ENCODE measurements around the gene HECTD4. TPM values are rescaled to one million over a fixed set of nuclear protein-coding genes. Genes with fewer than 3 reads are reported as not detected.
A peak's percentile ranks its signal among the peaks of the same experiment; 100 is the strongest.

The HECTD4 gene, protein sequence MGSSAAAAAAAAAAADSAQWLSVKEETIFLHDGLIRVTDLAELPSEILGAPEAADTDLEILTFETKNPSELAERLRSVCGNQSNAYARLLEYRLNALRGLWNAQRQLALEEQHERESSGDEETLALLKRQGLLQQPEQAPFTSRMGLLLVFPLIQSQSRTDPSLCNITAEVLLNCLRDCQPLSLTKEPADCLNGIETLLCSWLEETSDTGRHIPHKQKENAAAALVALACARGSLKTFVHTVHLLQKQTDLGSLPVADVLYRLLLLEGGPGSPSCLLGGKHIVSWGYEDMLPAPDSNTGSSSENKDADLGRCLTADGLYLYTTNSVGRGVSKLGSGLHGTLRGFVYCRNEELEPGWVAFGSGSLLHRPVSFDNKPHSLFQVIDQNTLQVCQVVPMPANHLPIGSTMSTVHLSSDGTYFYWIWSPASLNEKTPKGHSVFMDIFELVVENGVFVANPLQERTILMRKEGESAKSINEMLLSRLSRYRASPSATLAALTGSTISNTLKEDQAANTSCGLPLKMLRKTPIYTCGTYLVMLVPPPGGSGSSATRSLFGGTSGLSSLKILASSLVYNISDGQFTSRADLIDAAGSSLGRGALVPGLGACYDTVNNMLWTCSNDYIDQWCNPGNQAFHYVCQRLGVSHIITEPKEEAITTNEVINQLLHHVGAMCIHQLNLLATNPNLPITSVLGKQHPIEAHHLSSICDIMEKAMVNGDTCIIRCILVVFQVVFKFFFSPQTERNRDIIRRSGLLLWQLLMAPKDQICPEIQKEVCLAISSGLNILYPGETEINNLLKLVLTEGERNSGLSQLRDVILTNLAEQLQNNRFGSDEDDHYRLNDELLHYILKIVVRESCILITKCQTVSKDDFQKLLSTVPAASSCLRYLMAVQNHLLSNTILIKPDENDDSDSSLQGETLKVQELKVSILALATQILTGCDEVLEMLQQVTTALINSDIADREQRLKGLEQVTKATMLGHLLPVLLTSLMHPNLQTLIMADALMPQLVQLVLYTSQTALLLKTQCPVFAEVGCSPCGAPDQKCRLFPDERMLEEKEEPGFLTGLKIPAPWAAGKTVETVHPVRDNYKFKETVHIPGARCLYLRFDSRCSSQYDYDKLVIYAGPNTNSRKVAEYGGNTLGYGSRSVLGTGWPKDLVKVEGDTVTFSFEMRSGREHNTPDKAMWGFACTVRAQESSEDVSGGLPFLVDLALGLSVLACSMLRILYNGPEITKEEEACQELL (N-terminal part only)
- total RNA-seq (10 to 100 TPM; 14.6 to 22.8 (median 18.4) TPM), polyA plus RNA-seq (10 to 100 TPM in 1 of 3 donors, 1 to 10 TPM in 2; 2.1 to 12.0 (median 5.0) TPM)
- long read RNA-seq, donor 1, partial matches to known transcripts: 0 of 2 reads
- long read RNA-seq, donor 1, other reads (novel, unspliced or antisense): 2 of 2 reads
- long read RNA-seq, donor 2, partial matches to known transcripts: 9 of 17 reads
- long read RNA-seq, donor 2, other reads (novel, unspliced or antisense): 8 of 17 reads

DNA sequence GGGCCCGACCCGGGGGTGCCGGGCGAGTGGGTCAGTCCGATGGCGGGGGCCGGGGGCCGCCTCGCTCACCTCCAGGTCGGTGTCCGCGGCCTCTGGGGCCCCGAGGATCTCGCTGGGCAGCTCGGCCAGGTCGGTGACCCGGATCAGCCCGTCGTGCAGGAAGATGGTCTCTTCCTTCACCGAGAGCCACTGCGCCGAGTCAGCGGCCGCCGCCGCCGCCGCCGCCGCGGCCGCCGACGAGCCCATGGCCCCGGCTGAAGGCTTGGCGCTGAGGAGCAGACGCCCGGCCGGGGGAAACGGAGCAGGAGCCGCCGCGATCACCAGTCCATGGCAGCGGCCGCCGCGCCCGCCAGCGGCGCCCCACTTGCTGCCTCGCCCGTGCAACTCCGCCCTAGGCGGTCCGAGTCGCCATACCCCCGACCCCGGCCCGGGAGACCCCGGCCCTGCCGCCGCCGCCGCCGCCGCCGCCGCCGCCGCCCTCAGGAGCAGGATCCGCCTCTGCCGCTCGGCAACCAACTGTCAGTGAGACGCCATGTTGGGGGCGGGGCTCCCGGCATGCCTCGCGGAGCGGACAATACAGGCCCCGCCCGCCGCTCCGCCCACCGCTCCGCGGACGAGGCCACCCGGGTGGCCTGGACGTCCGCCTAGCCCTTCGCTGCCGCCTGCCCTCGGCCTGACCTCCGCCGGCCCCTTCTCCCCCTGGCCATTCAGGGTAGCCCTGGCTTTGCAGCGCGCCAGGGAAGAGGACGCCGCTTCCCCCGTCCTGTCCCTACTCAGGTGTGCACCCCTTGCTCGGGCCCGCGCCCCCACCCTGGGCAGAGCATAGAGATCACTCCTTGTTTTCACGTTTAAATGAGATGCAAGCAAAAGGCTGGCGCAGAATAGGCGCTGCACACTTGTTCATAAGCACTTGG is at the start of gene HECTD4:
Gene HECTD4 (minus strand): TSS at position 549 of the 914 bp plus-strand sequence. CDS start 303 bp downstream, at position 246.
- intact Hi-C loops (cut with DNase I): loop anchor here (5.0 to 10.0 kb wide), 2 partner anchors 100 to 437 kb away; no protein-coding TSS in a partner anchor
- ATAC-seq: peak; percentile 97 to 99 (median 98)
- Histone ChIP-seq H3K4me3 (peak within 1 kb of the TSS; percentile 87), H3K36me3 (ENCODE audit: insufficient read depth in 1 of 2, low read depth in 1 of 2) (no peaks in the 10 kb centered on the region), H3K4me1 (peaks cover 14% of the 10 kb centered on the region), H3K27ac (peak within 1 kb of the TSS; percentile 92), H3K27me3 (ENCODE audit: insufficient read depth in 3 of 3, low read length in 2 of 3) (no peaks in the 10 kb centered on the region), H3K9me3 (no peaks in the 10 kb centered on the region)
- TF ChIP-seq, protein P1, sequence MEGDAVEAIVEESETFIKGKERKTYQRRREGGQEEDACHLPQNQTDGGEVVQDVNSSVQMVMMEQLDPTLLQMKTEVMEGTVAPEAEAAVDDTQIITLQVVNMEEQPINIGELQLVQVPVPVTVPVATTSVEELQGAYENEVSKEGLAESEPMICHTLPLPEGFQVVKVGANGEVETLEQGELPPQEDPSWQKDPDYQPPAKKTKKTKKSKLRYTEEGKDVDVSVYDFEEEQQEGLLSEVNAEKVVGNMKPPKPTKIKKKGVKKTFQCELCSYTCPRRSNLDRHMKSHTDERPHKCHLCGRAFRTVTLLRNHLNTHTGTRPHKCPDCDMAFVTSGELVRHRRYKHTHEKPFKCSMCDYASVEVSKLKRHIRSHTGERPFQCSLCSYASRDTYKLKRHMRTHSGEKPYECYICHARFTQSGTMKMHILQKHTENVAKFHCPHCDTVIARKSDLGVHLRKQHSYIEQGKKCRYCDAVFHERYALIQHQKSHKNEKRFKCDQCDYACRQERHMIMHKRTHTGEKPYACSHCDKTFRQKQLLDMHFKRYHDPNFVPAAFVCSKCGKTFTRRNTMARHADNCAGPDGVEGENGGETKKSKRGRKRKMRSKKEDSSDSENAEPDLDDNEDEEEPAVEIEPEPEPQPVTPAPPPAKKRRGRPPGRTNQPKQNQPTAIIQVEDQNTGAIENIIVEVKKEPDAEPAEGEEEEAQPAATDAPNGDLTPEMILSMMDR (IDR thresholded peaks at IDR 0.05): no peak
- WGBS, 3 donors: 1 to 42% (median 2%) methylated on average over 39 to 106 of the region's 106 CpGs
- DNase-seq: peak; percentile 97 to 98

- ATAC-seq (no peak), DNase-seq (no peak)
- H3K27me3 ChIP-seq (ENCODE audit: insufficient read depth in 3 of 3, low read length in 2 of 3): no peaks in the 10 kb centered on the region
- no peak overlapping the region for H3K27ac ChIP-seq
- no peaks in the 10 kb centered on the region for H3K9me3 ChIP-seq
- 86 to 93% (median 90%) methylated on average over 3 of the region's 3 CpGs for WGBS, 3 donors
- H3K36me3 ChIP-seq (ENCODE audit: insufficient read depth in 1 of 2, low read depth in 1 of 2): no peaks in the 10 kb centered on the region
- H3K4me3 ChIP-seq: no peak overlapping the region
- no peaks in the 10 kb centered on the region for H3K4me1 ChIP-seq
- intact Hi-C loops (cut with DNase I): no loop called here
- TF ChIP-seq, protein P1 (IDR thresholded peaks at IDR 0.05): no peak
Observed at GRCh38 chr12:112431965-112432364, 49.7 kb upstream of the HECTD4 start.

GRCh38 chr12:112430929-112431328 is 48.7 kb upstream of the HECTD4 start:
- Histone ChIP-seq H3K4me3 (no peak overlapping the region), H3K9me3 (no peaks in the 10 kb centered on the region), H3K4me1 (no peaks in the 10 kb centered on the region), H3K36me3 (ENCODE audit: insufficient read depth in 1 of 2, low read depth in 1 of 2) (no peaks in the 10 kb centered on the region), H3K27me3 (ENCODE audit: insufficient read depth in 3 of 3, low read length in 2 of 3) (no peaks in the 10 kb centered on the region), H3K27ac (no peak overlapping the region)
- DNase-seq: no peak
- TF ChIP-seq, protein P1 (IDR thresholded peaks at IDR 0.05): no peak
- intact Hi-C loops (cut with DNase I): no loop called here
- 76 to 88% (median 82%) methylated on average over 5 of the region's 5 CpGs for WGBS, 3 donors
- ATAC-seq: peak in 1 of 4 donors; percentile 34

All from psoas muscle (tissue), 8 donors.